Uterus (tissue), 2 donors: Measurements from ENCODE around the gene CMKLR1.

Experiments
- POLR2A ChIP-seq, 2 donors: fragments of 450-650 bp; IDR thresholded peaks; one replicate each; pipeline ENCODE4 v1.6.1; 2016; ENCODE audit warnings: antibody characterized with exemption in 2 of 2, mild to moderate bottlenecking in 1 of 2, moderate library complexity in 1 of 2
- TF ChIP-seq, protein P1 (sequence below), 4 experiments: fragments of 200-600 bp in 2 of 4; fragments of 450-650 bp in 2 of 4; sonication (generic) in 2 of 4; IDR thresholded peaks; one replicate each; pipeline ENCODE4 v1.5.1; 2016 to 2019; ENCODE audit warnings: antibody characterized with exemption in 4 of 4, mild to moderate bottlenecking in 2 of 4, moderate library complexity in 1 of 4

DNA sequence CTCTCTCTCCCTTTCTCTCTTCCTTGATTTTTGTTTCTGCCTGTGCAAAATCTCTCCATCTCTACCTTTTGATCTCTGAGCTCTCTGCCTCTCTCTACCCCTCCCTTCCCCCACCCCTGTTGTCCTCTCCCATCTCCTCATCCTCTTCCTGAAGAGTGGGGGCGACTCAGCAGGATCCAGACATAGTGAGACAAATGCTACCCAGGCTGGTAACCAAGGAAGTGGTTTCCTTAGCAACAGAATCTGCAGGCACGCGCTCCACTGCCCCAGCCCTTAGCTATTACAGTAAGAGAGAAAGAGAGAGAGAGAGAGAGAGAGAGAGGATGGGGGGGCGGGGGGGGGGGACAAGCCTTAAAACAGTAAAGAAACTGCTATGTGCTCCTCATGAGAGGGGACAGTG is 85.6 kb downstream of the CMKLR1 start:
- TF ChIP-seq, protein P1, sequence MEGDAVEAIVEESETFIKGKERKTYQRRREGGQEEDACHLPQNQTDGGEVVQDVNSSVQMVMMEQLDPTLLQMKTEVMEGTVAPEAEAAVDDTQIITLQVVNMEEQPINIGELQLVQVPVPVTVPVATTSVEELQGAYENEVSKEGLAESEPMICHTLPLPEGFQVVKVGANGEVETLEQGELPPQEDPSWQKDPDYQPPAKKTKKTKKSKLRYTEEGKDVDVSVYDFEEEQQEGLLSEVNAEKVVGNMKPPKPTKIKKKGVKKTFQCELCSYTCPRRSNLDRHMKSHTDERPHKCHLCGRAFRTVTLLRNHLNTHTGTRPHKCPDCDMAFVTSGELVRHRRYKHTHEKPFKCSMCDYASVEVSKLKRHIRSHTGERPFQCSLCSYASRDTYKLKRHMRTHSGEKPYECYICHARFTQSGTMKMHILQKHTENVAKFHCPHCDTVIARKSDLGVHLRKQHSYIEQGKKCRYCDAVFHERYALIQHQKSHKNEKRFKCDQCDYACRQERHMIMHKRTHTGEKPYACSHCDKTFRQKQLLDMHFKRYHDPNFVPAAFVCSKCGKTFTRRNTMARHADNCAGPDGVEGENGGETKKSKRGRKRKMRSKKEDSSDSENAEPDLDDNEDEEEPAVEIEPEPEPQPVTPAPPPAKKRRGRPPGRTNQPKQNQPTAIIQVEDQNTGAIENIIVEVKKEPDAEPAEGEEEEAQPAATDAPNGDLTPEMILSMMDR (IDR thresholded peaks at IDR 0.05), result no peak
- TF ChIP-seq POLR2A (IDR thresholded peaks at IDR 0.05), result no peak
